Measurements from ENCODE around the gene GAS2L2.

DNA sequence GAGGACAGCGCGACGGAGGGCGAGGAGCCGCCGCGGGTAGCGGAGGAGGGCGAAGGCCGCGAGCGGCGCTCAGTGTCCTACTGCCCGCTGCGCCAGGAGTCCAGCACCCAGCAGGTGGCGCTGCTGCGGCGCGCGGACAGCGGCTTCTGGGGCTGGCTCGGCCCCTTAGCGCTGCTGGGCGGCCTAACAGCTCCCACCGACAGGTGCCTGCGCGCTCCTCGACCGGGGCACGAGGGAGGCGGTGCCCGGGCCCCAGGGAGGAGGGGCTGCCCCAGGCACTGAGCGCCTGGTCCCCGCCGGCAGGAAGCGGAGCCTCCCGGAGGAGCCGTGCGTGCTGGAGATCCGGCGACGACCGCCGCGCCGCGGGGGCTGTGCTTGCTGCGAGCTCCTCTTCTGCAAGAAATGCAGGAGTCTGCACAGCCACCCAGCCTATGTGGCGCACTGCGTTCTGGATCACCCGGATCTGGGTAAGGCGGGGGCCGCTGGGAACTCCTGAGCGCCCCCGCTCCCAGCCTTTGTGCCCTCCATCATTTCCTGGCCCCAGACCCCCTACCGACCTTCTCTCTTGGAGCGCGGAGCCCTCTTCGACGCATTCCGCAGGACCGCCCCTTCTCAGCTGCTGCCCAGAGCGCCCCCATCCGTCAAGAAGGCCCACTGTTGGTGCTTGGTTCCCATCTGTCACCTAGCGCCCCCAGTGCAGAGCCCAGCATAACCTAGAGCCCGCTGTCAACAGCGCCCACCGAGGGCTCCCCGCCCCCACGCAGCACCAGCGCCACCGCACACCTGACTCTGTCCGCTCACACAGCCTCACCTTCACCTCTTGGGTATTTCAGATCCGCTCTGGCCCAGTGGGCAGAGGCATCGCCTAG lies 11.3 kb upstream of the GAS2L2 start:
- TF ChIP-seq RNF2 (IDR thresholded peaks at IDR 0.05; ENCODE audit: borderline replicate concordance, low read depth, low read length, missing control alignments, poor library complexity, severe bottlenecking), result no peak
- TF ChIP-seq BCL11A (IDR thresholded peaks at IDR 0.05; ENCODE audit: low read depth in 2 of 2, low read length in 2 of 2), result no peak
- TF ChIP-seq EP300 (IDR thresholded peaks at IDR 0.05; ENCODE audit: borderline replicate concordance in 1 of 2, low read depth in 2 of 2, low read length in 2 of 2), result peak in 1 of 2 experiments; percentile 59; a peak in 1 of 3 replicates
- peak; percentile 54 for TF ChIP-seq POLR2AphosphoS5 (IDR thresholded peaks at IDR 0.05; ENCODE audit: low read depth, low read length)
- TF ChIP-seq, protein P1, sequence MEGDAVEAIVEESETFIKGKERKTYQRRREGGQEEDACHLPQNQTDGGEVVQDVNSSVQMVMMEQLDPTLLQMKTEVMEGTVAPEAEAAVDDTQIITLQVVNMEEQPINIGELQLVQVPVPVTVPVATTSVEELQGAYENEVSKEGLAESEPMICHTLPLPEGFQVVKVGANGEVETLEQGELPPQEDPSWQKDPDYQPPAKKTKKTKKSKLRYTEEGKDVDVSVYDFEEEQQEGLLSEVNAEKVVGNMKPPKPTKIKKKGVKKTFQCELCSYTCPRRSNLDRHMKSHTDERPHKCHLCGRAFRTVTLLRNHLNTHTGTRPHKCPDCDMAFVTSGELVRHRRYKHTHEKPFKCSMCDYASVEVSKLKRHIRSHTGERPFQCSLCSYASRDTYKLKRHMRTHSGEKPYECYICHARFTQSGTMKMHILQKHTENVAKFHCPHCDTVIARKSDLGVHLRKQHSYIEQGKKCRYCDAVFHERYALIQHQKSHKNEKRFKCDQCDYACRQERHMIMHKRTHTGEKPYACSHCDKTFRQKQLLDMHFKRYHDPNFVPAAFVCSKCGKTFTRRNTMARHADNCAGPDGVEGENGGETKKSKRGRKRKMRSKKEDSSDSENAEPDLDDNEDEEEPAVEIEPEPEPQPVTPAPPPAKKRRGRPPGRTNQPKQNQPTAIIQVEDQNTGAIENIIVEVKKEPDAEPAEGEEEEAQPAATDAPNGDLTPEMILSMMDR (IDR thresholded peaks at IDR 0.05; ENCODE audit: control extremely low read depth in 1 of 3, insufficient read depth in 1 of 3, low read depth in 1 of 3, low read length in 3 of 3), result peak; percentile 96 to 99 (median 97)
- TF ChIP-seq SP1 (IDR thresholded peaks at IDR 0.05; ENCODE audit: low read depth, low read length), result peak; percentile 21; the same call in 1 of the 2 replicates
- TF ChIP-seq, protein P2, sequence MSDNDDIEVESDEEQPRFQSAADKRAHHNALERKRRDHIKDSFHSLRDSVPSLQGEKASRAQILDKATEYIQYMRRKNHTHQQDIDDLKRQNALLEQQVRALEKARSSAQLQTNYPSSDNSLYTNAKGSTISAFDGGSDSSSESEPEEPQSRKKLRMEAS (IDR thresholded peaks at IDR 0.05), result peak; percentile 91
- peak; percentile 67; the same call in 1 of the 2 replicates for TF ChIP-seq TCF12 (IDR thresholded peaks at IDR 0.05; ENCODE audit: low read depth, low read length)
- peak; percentile 67 for TF ChIP-seq CREB1 (IDR thresholded peaks at IDR 0.05)
- no peak for TF ChIP-seq BRCA1 (IDR thresholded peaks at IDR 0.05; ENCODE audit: low read depth, low read length)
- TF ChIP-seq TAF1 (IDR thresholded peaks at IDR 0.05; ENCODE audit: low read depth, low read length), result peak; percentile 30; the same call in 1 of the 2 replicates
- peak; percentile 75 to 86 for TF ChIP-seq RAD21 (IDR thresholded peaks at IDR 0.05 in 1 of 2, conservative IDR thresholded peaks at IDR 0.05 in 1 of 2; ENCODE audit: low read depth in 2 of 2, low read length in 2 of 2)
- TF ChIP-seq CEBPB (IDR thresholded peaks at IDR 0.05; ENCODE audit: low read depth, low read length), result no peak
